GM23248 (cell line): ENCODE measurements around the gene EVX2.

Experiments
- EZH2 ChIP-seq: fragments of 200-600 bp; sonication (generic); IDR thresholded peaks from 2 replicates; pipeline ENCODE4 v1.6.1; 2018; ENCODE audit warnings: antibody characterized with exemption, mild to moderate bottlenecking; ENCODE audit not compliant: insufficient read depth, poor library complexity, severe bottlenecking
- EZH2phosphoT487 ChIP-seq: fragments of 200-600 bp; sonication (generic); IDR thresholded peaks from 2 replicates; pipeline ENCODE4 v1.6.1; 2018; ENCODE audit warnings: antibody characterized with exemption, moderate library complexity, mild to moderate bottlenecking, low read depth; ENCODE audit not compliant: insufficient read depth

DNA sequence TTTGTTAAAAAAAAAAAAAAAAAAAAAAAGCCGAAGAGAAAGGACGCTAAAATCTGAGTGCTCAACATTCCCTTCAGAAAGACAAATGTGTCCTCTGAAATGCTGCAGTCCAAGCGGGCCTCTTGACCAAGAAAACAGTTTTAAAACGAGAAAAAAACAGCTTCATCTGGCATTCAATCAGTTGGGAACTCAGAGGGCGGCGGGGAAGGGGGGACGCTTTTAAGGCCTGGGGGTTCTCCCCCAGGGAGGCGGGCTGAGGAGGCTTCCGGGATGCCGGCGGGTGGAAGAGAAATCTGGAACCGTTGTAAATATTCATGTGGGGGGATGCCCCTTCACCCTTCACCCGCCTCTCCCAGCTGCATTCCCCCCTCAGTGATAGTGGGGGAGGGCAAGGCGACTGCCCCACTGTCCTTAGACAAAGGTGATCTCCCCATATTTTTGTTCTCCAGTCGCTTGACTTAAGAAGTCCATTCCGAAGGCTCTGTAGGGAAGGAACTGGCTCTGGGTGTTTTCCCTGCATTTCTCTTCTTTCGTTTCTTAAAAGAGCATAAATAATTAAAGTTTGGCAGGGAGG lies 20.1 kb upstream of the EVX2 start:
- TF ChIP-seq EZH2phosphoT487 (no peak), EZH2 (no peak)
